IMR-90 (cell line): ENCODE measurements around the gene GABPB2. TPM values are rescaled to one million over a fixed set of nuclear protein-coding genes. Genes with fewer than 3 reads are reported as not detected.

Experiments used
- ATAC-seq: fragments of 200-7000 bp; cut with Tn5 transposase; 2 replicates; pipeline ENCODE4 v1.9.1; 2020; ENCODE audit warnings: low read depth, mild to moderate bottlenecking, moderate library complexity
- BruUV-seq: library from RNA; stranded (reverse); fragments of 400-500 nt; replicated peaks from 2 replicates; lab custom pipeline; 2021; lab: Mats Ljungman, UMichigan
- CTCF ChIA-PET: fragments of 300-600 bp; formaldehyde crosslinking; extraction: SDS; loops from one replicate; lab custom pipeline; 2021; ENCODE audit warnings: antibody characterized with exemption; lab: Yijun Ruan, JAX
- POLR2A ChIA-PET: fragments of 300-600 bp; sonication (Branson Sonifier 250); formaldehyde crosslinking; loops from one replicate; lab custom pipeline; 2022; ENCODE audit warnings: antibody characterized with exemption; ENCODE audit not compliant: unreplicated experiment; lab: Charles Lee
- DNase-seq: peaks from one replicate; pipeline ENCODE4 v3.0.0; 2013
- H2AFZ ChIP-seq: replicated peaks from 2 replicates; pipeline ENCODE3; 2013; ENCODE audit warnings: low read length, mild to moderate bottlenecking; ENCODE audit not compliant: poor library complexity
- H2AK5ac ChIP-seq: 2 replicates; pipeline ENCODE4 v1.6.1; 2013; ENCODE audit warnings: low read depth, low read length, inconsistent platforms
- H2AK9ac ChIP-seq: replicated peaks from 2 replicates; pipeline ENCODE3; 2013; ENCODE audit warnings: mild to moderate bottlenecking, low read depth, low read length, moderate library complexity; ENCODE audit not compliant: poor library complexity
- H2BK120ac ChIP-seq: 2 replicates; pipeline ENCODE4 v1.6.1; 2013; ENCODE audit warnings: low read depth, low read length, inconsistent platforms
- H2BK15ac ChIP-seq: 3 replicates; pipeline ENCODE4 v1.6.1; 2013; ENCODE audit warnings: low read depth, low read length, inconsistent platforms
- H2BK20ac ChIP-seq: 2 replicates; pipeline ENCODE4 v1.6.1; 2013; ENCODE audit warnings: low read depth, mild to moderate bottlenecking, inconsistent platforms, low read length, moderate library complexity
- H2BK5ac ChIP-seq: 2 replicates; pipeline ENCODE4 v1.6.1; 2013; ENCODE audit warnings: mild to moderate bottlenecking, low read depth, low read length, inconsistent platforms; ENCODE audit not compliant: poor library complexity, severe bottlenecking
- H3K14ac ChIP-seq: replicated peaks from 2 replicates; pipeline ENCODE4 v1.6.1; 2013; ENCODE audit warnings: low read depth, low read length, inconsistent platforms
- H3K18ac ChIP-seq: 2 replicates; pipeline ENCODE4 v1.6.1; 2013; ENCODE audit warnings: low read depth, low read length, control low read depth
- H3K23ac ChIP-seq: 2 replicates; pipeline ENCODE4 v1.6.1; 2013; ENCODE audit warnings: low read depth, low read length, inconsistent platforms
- H3K27ac ChIP-seq: 2 replicates; pipeline ENCODE4 v1.5.1; 2013; ENCODE audit warnings: mild to moderate bottlenecking, control low read depth, low read length; ENCODE audit not compliant: insufficient read depth
- H3K27me3 ChIP-seq: 2 replicates; pipeline ENCODE4 v1.6.1; 2013; ENCODE audit warnings: low read length; ENCODE audit not compliant: control insufficient read depth, insufficient read depth
- H3K36me3 ChIP-seq: 2 replicates; pipeline ENCODE4 v1.6.1; 2013; ENCODE audit warnings: low read length, mixed read lengths; ENCODE audit not compliant: control insufficient read depth, insufficient read depth
- H3K4ac ChIP-seq: 2 replicates; pipeline ENCODE4 v1.6.1; 2013; ENCODE audit warnings: low read depth, low read length, inconsistent platforms
- H3K4me1 ChIP-seq: 2 replicates; pipeline ENCODE4 v1.6.1; 2013; ENCODE audit warnings: low read length, mixed read lengths; ENCODE audit not compliant: control insufficient read depth, insufficient read depth
- H3K4me2 ChIP-seq: 2 replicates; pipeline ENCODE4 v1.6.1; 2013; ENCODE audit warnings: low read depth, mild to moderate bottlenecking, control low read depth, low read length, moderate library complexity
- H3K4me3 ChIP-seq: 2 replicates; pipeline ENCODE4 v1.5.1; 2013; ENCODE audit warnings: low read depth, mild to moderate bottlenecking, control low read depth, low read length, moderate library complexity; ENCODE audit not compliant: insufficient read depth
- H3K56ac ChIP-seq: 2 replicates; pipeline ENCODE4 v1.6.1; 2013; ENCODE audit warnings: low read length, inconsistent platforms; ENCODE audit not compliant: insufficient read depth; ENCODE audit errors: extremely low read depth
- H3K79me1 ChIP-seq, 2 experiments: 2 replicates each; pipeline ENCODE4 v1.6.1; 2013; ENCODE audit warnings: low read length in 2 of 2, inconsistent platforms in 1 of 2, low read depth in 1 of 2
- H3K9ac ChIP-seq: 2 replicates; pipeline ENCODE4 v1.6.1; 2013; ENCODE audit warnings: low read depth, low read length, control low read depth
- H3K9me1 ChIP-seq: 2 replicates; pipeline ENCODE4 v1.6.1; 2013; ENCODE audit warnings: low read length, inconsistent platforms; ENCODE audit not compliant: insufficient read depth
- H3K9me3 ChIP-seq: 2 replicates; pipeline ENCODE4 v1.6.1; 2013; ENCODE audit warnings: low read length; ENCODE audit not compliant: control insufficient read depth, insufficient read depth
- H4K20me1 ChIP-seq: 2 replicates; pipeline ENCODE4 v1.6.1; 2013; ENCODE audit warnings: low read length, inconsistent platforms; ENCODE audit not compliant: insufficient read depth
- H4K5ac ChIP-seq: 2 replicates; pipeline ENCODE4 v1.6.1; 2013; ENCODE audit warnings: mild to moderate bottlenecking, low read depth, low read length, control low read depth
- H4K8ac ChIP-seq, 2 experiments: 2 replicates each; pipeline ENCODE4 v1.6.1; 2013; ENCODE audit warnings: low read depth in 2 of 2, low read length in 2 of 2, control low read depth in 1 of 2, inconsistent platforms in 1 of 2
- H4K91ac ChIP-seq: 2 replicates; pipeline ENCODE4 v1.6.1; 2013; ENCODE audit warnings: low read depth, low read length, inconsistent platforms; ENCODE audit not compliant: insufficient read depth
- CHD1 ChIP-seq: IDR thresholded peaks from 2 replicates; pipeline ENCODE4 v1.6.1; 2012; ENCODE audit warnings: low read depth, low read length, improper control_type of control experiment
- ELK1 ChIP-seq: fragments of 150-350 bp; IDR thresholded peaks from 2 replicates; pipeline ENCODE4 v1.6.1; 2016; ENCODE audit warnings: low read depth, mild to moderate bottlenecking, low read length, moderate library complexity, borderline replicate concordance
- POLR2A ChIP-seq: IDR thresholded peaks from 2 replicates; pipeline ENCODE4 v1.6.1; 2012; ENCODE audit warnings: mild to moderate bottlenecking, low read depth, low read length
- WGBS, 2 experiments: methylation state at CpG; one replicate each; pipeline versions ENCODE4 v1.1.5 to v1.1.7; 2013; ENCODE audit warnings: missing lambda C conversion rate in 2 of 2; ENCODE audit not compliant: insufficient read length in 1 of 2; ENCODE audit errors: extremely low coverage in 2 of 2; 5-methylcytosine and 5-hydroxymethylcytosine counted together
- dilution Hi-C: fragments of 300-500 bp; cut with HindIII; formaldehyde crosslinking; loops from one replicate; pipeline ENCODE4 v1.14.3; 2018; ENCODE audit warnings: low sequenced_read_pairs; ENCODE audit not compliant: unreplicated experiment
- in situ Hi-C: fragments of 300-500 bp; cut with MboI; formaldehyde crosslinking; loops from 3 replicates; pipeline ENCODE4 v1.14.3; 2019; ENCODE audit warnings: low sequenced_read_pairs, inconsistent platforms, mixed read lengths
- intact Hi-C: fragments of 100-400 bp; cut with micrococcal nuclease; formaldehyde crosslinking; loops from 2 replicates; pipeline ENCODE4 v1.10.0; 2022
- microRNA-seq, 2 experiments: library from miRNA; stranded (forward) in 1 of 2; unstranded in 1 of 2; fragments of 10-50 nt in 1 of 2; fragments of <30 nt in 1 of 2; gene quantifications in 1 of 2; microRNA quantifications in 1 of 2; one replicate each; pipeline versions ENCODE3 to v1.1.0; 2013 to 2020; ENCODE audit not compliant: insufficient read depth in 1 of 2, insufficient read length in 1 of 2, unreplicated experiment in 1 of 2
- polyA plus RNA-seq, 3 experiments: library from polyadenylated mRNA; depleted of rRNA; stranded (reverse); fragments of >200 nt; gene quantifications; 2 replicates each; pipeline ENCODE4 v1.2.3, GENCODE V29; 2012; ENCODE audit warnings: low replicate concordance in 1 of 3
- small RNA-seq, 5 experiments: library from RNA; depleted of rRNA; stranded (forward); fragments of <200 nt; gene quantifications; one replicate each; pipeline ENCODE3, GENCODE V24; 2012
- total RNA-seq: library from RNA; depleted of rRNA; stranded (reverse); fragments of >200 nt; gene quantifications from 2 replicates; pipeline ENCODE4 v1.2.3, GENCODE V29; 2012; rRNA removed
- TF ChIP-seq, protein P1 (sequence below): conservative IDR thresholded peaks from 2 replicates; pipeline ENCODE4 v1.5.1; 2012; ENCODE audit warnings: mild to moderate bottlenecking, low read depth, low read length, improper control_type of control experiment

The GABPB2 gene
- total and polyA plus RNA-seq, 2 of the 4 experiments (the other 2 are of a cell fraction): 7.5 to 12.9 TPM

DNA sequence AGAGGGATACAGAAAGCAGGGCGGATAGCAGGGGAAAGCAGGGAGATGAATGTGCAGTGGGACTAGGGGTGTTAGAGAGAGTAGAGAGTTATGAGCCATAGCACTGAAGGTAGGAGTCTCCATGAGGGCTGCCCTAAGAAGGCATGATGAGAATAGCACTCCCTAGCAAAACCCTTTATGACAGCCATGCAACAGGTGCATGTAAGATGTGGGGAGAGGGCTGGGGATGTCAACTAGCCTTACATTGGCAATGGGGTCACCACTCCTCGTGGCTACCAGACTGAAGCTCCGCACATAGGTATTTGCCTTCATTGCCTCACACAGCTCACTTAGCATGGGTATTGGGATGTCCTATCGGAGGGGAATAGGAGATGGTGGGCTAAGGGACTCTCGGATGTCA lies 100.6 kb downstream of the GABPB2 start:
- WGBS, 2 experiments: no CpG with 5 or more reads among the region's 5 CpGs
- no peak for DNase-seq
- BruUV-seq: no TSS peak
- H3K4me1 ChIP-seq: peaks cover 6% of the 10 kb centered on the region
- H3K9ac ChIP-seq: no peak overlapping the region
- in situ Hi-C loops: no loop called here
- H3K56ac ChIP-seq: no peak overlapping the region
- no peak overlapping the region for H3K14ac ChIP-seq
- no peak overlapping the region for H3K4me2 ChIP-seq
- no peak overlapping the region for H2BK15ac ChIP-seq
- H3K27ac ChIP-seq: no peak overlapping the region
- no peak overlapping the region for H3K4ac ChIP-seq
- H2BK120ac ChIP-seq: no peak overlapping the region
- H4K5ac ChIP-seq: no peak overlapping the region
- peaks cover 37% of the 10 kb centered on the region for H3K36me3 ChIP-seq
- H3K4me3 ChIP-seq: no peak overlapping the region
- H2AK9ac ChIP-seq: no peak overlapping the region
- H3K9me3 ChIP-seq: no peaks in the 10 kb centered on the region
- H3K27me3 ChIP-seq: no peaks in the 10 kb centered on the region
- POLR2A ChIA-PET: no interaction called here
- no peak overlapping the region for H2BK5ac ChIP-seq
- H2AFZ ChIP-seq: no peak overlapping the region
- intact Hi-C loops: no loop called here
- no peak overlapping the region for H3K23ac ChIP-seq
- ATAC-seq: no peak
- no peak for TF ChIP-seq POLR2A
- no peak for TF ChIP-seq CHD1
- TF ChIP-seq, protein P1, sequence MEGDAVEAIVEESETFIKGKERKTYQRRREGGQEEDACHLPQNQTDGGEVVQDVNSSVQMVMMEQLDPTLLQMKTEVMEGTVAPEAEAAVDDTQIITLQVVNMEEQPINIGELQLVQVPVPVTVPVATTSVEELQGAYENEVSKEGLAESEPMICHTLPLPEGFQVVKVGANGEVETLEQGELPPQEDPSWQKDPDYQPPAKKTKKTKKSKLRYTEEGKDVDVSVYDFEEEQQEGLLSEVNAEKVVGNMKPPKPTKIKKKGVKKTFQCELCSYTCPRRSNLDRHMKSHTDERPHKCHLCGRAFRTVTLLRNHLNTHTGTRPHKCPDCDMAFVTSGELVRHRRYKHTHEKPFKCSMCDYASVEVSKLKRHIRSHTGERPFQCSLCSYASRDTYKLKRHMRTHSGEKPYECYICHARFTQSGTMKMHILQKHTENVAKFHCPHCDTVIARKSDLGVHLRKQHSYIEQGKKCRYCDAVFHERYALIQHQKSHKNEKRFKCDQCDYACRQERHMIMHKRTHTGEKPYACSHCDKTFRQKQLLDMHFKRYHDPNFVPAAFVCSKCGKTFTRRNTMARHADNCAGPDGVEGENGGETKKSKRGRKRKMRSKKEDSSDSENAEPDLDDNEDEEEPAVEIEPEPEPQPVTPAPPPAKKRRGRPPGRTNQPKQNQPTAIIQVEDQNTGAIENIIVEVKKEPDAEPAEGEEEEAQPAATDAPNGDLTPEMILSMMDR: no peak
- TF ChIP-seq ELK1: no peak
- peaks cover 0 to 15% of the 10 kb centered on the region in 2 experiments; a peak in 2 of 4 replicates for H3K79me1 ChIP-seq
- H4K91ac ChIP-seq: no peak overlapping the region
- CTCF ChIA-PET: no interaction called here
- dilution Hi-C loops: no loop called here
- no peak overlapping the region for H4K8ac ChIP-seq
- H3K18ac ChIP-seq: no peak overlapping the region
- peaks cover 3% of the 10 kb centered on the region; the same call in 1 of the 2 replicates for H3K9me1 ChIP-seq
- no peaks in the 10 kb centered on the region for H4K20me1 ChIP-seq
- no peak overlapping the region for H2BK20ac ChIP-seq
- H2AK5ac ChIP-seq: no peak overlapping the region

Small RNAs within 50 kb of the gene (microRNA-seq; reads per million reads assigned to microRNA genes)
- gene RNU6-884P (ENCODE audit: insufficient read depth, insufficient read length): not detected

Small RNAs within 50 kb of the gene (small RNA-seq; reads per million reads assigned to genes)
- gene RNU6-884P: 0.08 to 9.6 (median 2.3) reads per million in 5 experiments

Other genes starting within 250 kb of the GABPB2 start
- gene ARNT, start 194.2 kb upstream of the GABPB2 start, total RNA-seq: 26.3 and 28.1 TPM in 2 replicates
- gene ARNT, start 194.2 kb upstream of the GABPB2 start, polyA plus RNA-seq (2012; rRNA removed): 15.7 and 19.7 TPM in 2 replicates
- not detected in 2 replicates for gene CTXND2, start 183.6 kb upstream of the GABPB2 start, total RNA-seq
- gene CTXND2, start 183.6 kb upstream of the GABPB2 start, polyA plus RNA-seq (2012; rRNA removed): not detected in 2 replicates
- gene SETDB1, start 144.4 kb upstream of the GABPB2 start, total RNA-seq: 22.9 and 24.7 TPM in 2 replicates
- gene SETDB1, start 144.4 kb upstream of the GABPB2 start, polyA plus RNA-seq (2012; rRNA removed): 16.6 and 18.7 TPM in 2 replicates
- 99.2 and 118 TPM in 2 replicates for gene CERS2, start 95.9 kb upstream of the GABPB2 start, total RNA-seq
- 126 and 127 TPM in 2 replicates for gene CERS2, start 95.9 kb upstream of the GABPB2 start, polyA plus RNA-seq (2012; rRNA removed)
- gene ANXA9, start 88.5 kb upstream of the GABPB2 start, total RNA-seq: under 0.01 and 0.36 TPM in 2 replicates
- 0.16 and 0.21 TPM in 2 replicates for gene ANXA9, start 88.5 kb upstream of the GABPB2 start, polyA plus RNA-seq (2012; rRNA removed)
- gene MINDY1, start 63.9 kb upstream of the GABPB2 start, total RNA-seq: 5.8 and 6.6 TPM in 2 replicates
- gene MINDY1, start 63.9 kb upstream of the GABPB2 start, polyA plus RNA-seq (2012; rRNA removed): 6.6 and 7.3 TPM in 2 replicates
- gene PRUNE1, start 62.3 kb upstream of the GABPB2 start, total RNA-seq: 7.9 and 8.6 TPM in 2 replicates
- 9.4 and 9.6 TPM in 2 replicates for gene PRUNE1, start 62.3 kb upstream of the GABPB2 start, polyA plus RNA-seq (2012; rRNA removed)
- under 0.01 TPM in 1 of 2 replicates, not detected in the other for gene BNIPL, start 34.2 kb upstream of the GABPB2 start, total RNA-seq
- gene BNIPL, start 34.2 kb upstream of the GABPB2 start, polyA plus RNA-seq (2012; rRNA removed): 0.10 and 0.38 TPM in 2 replicates
- 0.54 and 0.83 TPM in 2 replicates for gene C1orf56, start 23.0 kb upstream of the GABPB2 start, total RNA-seq
- 1.2 and 1.5 TPM in 2 replicates for gene C1orf56, start 23.0 kb upstream of the GABPB2 start, polyA plus RNA-seq (2012; rRNA removed)
- 47.0 and 48.6 TPM in 2 replicates for gene CDC42SE1, start 11.1 kb upstream of the GABPB2 start, total RNA-seq
- gene CDC42SE1, start 11.1 kb upstream of the GABPB2 start, polyA plus RNA-seq (2012; rRNA removed): 47.4 and 58.5 TPM in 2 replicates
- 3.6 and 5.3 TPM in 2 replicates for gene MLLT11, start 10.4 kb upstream of the GABPB2 start, total RNA-seq
- 16.6 and 17.5 TPM in 2 replicates for gene MLLT11, start 10.4 kb upstream of the GABPB2 start, polyA plus RNA-seq (2012; rRNA removed)
- gene SEMA6C, start 75.9 kb downstream of the GABPB2 start, total RNA-seq: 0.36 and 0.56 TPM in 2 replicates
- 2.0 and 2.6 TPM in 2 replicates for gene SEMA6C, start 75.9 kb downstream of the GABPB2 start, polyA plus RNA-seq (2012; rRNA removed)
- not detected in 2 replicates for gene TNFAIP8L2, start 85.9 kb downstream of the GABPB2 start, total RNA-seq
- gene TNFAIP8L2, start 85.9 kb downstream of the GABPB2 start, polyA plus RNA-seq (2012; rRNA removed): not detected in 2 replicates
- 9.2 and 10.4 TPM in 2 replicates for gene LYSMD1, start 95.1 kb downstream of the GABPB2 start, total RNA-seq
- 5.0 and 5.9 TPM in 2 replicates for gene LYSMD1, start 95.1 kb downstream of the GABPB2 start, polyA plus RNA-seq (2012; rRNA removed)
- gene SCNM1, start 95.4 kb downstream of the GABPB2 start, total RNA-seq: 22.2 and 27.4 TPM in 2 replicates
- gene SCNM1, start 95.4 kb downstream of the GABPB2 start, polyA plus RNA-seq (2012; rRNA removed): 33.2 and 35.3 TPM in 2 replicates
- gene TMOD4, start 105.2 kb downstream of the GABPB2 start, total RNA-seq: not detected in 2 replicates
- 0.22 and 0.27 TPM in 2 replicates for gene TMOD4, start 105.2 kb downstream of the GABPB2 start, polyA plus RNA-seq (2012; rRNA removed)
- 51.3 and 53.6 TPM in 2 replicates for gene VPS72, start 119.4 kb downstream of the GABPB2 start, total RNA-seq
- 62.3 and 64.5 TPM in 2 replicates for gene VPS72, start 119.4 kb downstream of the GABPB2 start, polyA plus RNA-seq (2012; rRNA removed)
- gene PIP5K1A, start 127.8 kb downstream of the GABPB2 start, total RNA-seq: 52.5 and 59.1 TPM in 2 replicates
- gene PIP5K1A, start 127.8 kb downstream of the GABPB2 start, polyA plus RNA-seq (2012; rRNA removed): 85.5 and 105 TPM in 2 replicates
- gene PSMD4, start 184.0 kb downstream of the GABPB2 start, total RNA-seq: 289 and 349 TPM in 2 replicates
- gene PSMD4, start 184.0 kb downstream of the GABPB2 start, polyA plus RNA-seq (2012; rRNA removed): 282 and 314 TPM in 2 replicates
- 5.7 and 6.4 TPM in 2 replicates for gene ZNF687, start 211.5 kb downstream of the GABPB2 start, total RNA-seq
- gene ZNF687, start 211.5 kb downstream of the GABPB2 start, polyA plus RNA-seq (2012; rRNA removed): 10.8 and 13.7 TPM in 2 replicates